ENCODE measurements around the gene TC2N.

GRCh38 chr14:91861091-91861490 is 6.2 kb downstream of the TC2N start:
- no peak for TF ChIP-seq FOS (IDR thresholded peaks at IDR 0.05; ENCODE audit: borderline replicate concordance, insufficient read depth, low read length)
- TF ChIP-seq CTCF (IDR thresholded peaks at IDR 0.05; ENCODE audit: extremely low read depth in 1 of 2, insufficient read depth in 1 of 2, low read depth in 1 of 2, low read length in 2 of 2), result no peak
- no peak for TF ChIP-seq GATA2 (IDR thresholded peaks at IDR 0.05; ENCODE audit: insufficient read depth, insufficient read length, low read depth, low read length)

Measured in endothelial cell of umbilical vein (primary cell).